Activated naive CD8-positive, alpha-beta T cell (primary cell): ENCODE measurements around the gene PYGB.

Source experiments
- H3K27ac Mint-ChIP-seq: one replicate; pipeline ENCODE4 v1.8.0; 2021; ENCODE audit warnings: mixed read lengths
- H3K27me3 Mint-ChIP-seq: one replicate; pipeline ENCODE4 v1.8.0; 2021; ENCODE audit warnings: mixed read lengths
- H3K36me3 Mint-ChIP-seq: one replicate; pipeline ENCODE4 v1.8.0; 2021; ENCODE audit warnings: mixed read lengths
- H3K4me1 Mint-ChIP-seq: one replicate; pipeline ENCODE4 v1.8.0; 2021; ENCODE audit warnings: low read depth, mixed read lengths
- H3K4me3 Mint-ChIP-seq: one replicate; pipeline ENCODE4 v1.8.0; 2021; ENCODE audit warnings: mild to moderate bottlenecking, mixed read lengths
- H3K9me3 Mint-ChIP-seq: one replicate; pipeline ENCODE4 v1.8.0; 2021; ENCODE audit warnings: low read depth, mixed read lengths

The PYGB gene

DNA sequence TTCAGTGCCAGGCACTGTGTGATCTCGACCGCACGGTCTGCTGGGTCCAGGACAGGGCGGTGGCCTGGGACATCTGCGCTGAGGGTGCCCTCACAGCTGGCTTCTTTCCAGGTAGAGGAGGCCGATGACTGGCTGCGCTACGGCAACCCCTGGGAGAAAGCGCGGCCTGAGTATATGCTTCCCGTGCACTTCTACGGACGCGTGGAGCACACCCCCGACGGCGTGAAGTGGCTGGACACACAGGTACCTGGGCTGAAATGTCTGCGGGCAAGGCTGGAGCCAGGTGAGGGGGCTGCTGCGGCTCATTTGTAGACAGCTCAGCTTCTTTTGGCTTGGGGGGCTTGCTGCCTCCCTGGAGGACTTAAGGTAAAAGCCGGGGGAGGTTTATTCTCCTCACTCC, 26.6 kb downstream of the PYGB start:
- Mint-ChIP-seq H3K36me3 (peaks cover 3% of the 10 kb centered on the region), H3K9me3 (no peaks in the 10 kb centered on the region), H3K27ac (no peak overlapping the region), H3K27me3 (no peaks in the 10 kb centered on the region), H3K4me3 (no peak overlapping the region), H3K4me1 (no peaks in the 10 kb centered on the region)

DNA sequence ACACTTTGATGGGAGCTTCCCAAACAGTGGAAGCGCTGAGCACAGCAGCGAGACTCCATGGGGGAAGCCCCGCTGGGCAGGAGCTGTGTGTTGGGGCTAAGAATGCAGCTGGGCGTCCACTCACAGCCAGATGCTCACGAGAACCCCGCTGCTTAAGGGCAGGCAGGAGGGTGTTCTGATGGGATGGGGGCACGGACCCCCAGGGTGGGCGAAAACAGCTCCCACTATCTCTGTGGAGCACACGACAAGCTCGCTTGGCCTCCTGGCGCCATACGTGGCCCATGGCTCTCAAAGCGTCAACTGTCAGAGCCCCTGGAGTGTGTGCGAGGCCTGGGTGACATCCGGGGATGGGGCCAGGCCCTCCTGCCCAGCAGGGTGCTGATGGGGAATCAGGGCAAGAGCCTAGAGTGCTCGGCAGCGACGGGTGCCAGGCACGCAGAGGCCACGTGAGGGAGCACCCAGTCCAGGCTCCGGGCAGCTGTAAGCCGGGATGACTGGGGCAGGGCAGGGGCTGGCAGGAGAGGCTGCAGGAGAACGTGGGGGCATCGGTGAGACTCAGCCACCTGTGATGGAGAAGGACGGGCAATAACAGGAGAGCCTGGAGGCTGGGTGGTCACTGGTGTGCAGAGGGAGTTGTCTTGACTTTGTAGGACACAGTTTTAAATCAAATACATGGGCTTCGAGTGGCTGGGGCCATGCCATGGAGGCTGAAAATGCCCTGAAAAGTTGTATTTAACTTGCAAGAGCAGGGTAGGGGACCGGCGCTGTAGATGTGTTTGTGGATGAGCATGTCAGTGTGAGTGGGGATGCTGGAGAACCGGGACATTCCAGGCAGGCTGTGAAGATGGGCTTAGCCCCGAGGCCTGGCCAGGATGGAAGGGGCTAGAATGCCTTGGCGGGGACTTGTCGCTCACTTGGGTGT, 27.3 kb downstream of the PYGB start:
- H3K27ac Mint-ChIP-seq: no peak overlapping the region
- no peak overlapping the region for H3K4me3 Mint-ChIP-seq
- no peaks in the 10 kb centered on the region for H3K36me3 Mint-ChIP-seq
- H3K4me1 Mint-ChIP-seq: no peaks in the 10 kb centered on the region
- H3K9me3 Mint-ChIP-seq: no peaks in the 10 kb centered on the region
- H3K27me3 Mint-ChIP-seq: no peaks in the 10 kb centered on the region

DNA sequence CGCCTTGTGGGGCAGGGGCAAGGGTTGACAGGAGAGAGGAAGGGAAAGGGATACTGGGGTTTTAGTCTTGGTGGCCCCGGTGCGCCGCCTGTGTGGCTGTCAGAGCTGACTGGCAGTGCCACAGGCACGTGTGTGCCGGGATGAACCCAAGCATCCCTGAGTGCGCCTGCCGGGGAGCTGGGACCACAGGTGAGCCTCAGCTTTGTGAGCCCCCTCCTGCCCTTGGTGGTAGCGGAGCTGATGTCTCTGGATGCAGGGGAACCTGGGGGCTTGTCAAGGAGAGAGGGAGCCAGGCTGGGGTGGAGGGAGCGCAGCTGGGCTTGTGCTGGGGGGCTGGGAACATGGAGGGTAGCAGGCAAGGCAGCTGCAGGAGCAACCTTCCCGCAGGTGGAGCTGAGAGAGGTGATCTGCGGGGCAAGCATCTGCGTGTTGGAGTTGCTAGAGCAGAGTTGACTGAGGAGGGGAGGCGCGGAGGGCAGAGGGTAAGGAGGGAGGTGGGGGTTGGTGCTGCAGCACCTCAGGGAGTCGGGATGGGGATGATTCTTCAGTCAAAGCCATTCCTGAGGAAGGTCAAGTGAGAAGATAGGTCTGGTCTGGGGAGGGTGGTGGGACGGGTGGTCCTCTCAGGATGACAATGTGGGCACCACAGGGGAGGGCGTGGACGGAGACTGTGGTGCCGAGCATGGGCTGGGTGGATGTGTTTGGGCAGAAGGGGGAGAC, 28.1 kb downstream of the PYGB start:
- H3K9me3 Mint-ChIP-seq: no peaks in the 10 kb centered on the region
- H3K27me3 Mint-ChIP-seq: no peaks in the 10 kb centered on the region
- H3K36me3 Mint-ChIP-seq: no peaks in the 10 kb centered on the region
- H3K4me3 Mint-ChIP-seq: no peak overlapping the region
- no peaks in the 10 kb centered on the region for H3K4me1 Mint-ChIP-seq
- H3K27ac Mint-ChIP-seq: no peak overlapping the region

DNA sequence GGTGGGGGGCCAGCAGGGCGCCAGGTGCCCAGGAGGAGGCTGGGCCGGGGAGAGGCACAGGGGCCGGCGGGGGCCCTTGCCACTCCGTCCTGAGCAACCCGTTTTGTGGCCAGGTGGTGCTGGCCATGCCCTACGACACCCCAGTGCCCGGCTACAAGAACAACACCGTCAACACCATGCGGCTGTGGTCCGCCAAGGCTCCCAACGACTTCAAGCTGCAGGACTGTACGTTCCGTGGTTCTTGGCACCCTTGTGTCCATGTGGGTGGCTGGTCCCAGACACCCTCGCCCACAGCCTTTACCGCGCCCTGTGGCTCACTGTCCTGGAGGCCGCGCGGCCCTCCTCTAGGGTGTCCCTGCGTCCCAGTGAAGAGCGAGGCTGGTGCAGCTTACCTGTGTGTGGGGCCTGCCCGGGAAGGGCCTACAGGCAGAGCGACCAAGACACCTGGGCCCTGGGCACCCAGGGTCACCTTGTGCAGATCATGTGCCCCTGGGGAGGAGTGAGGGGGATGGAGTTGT, 28.7 kb downstream of the PYGB start:
- H3K27me3 Mint-ChIP-seq: no peaks in the 10 kb centered on the region
- H3K4me3 Mint-ChIP-seq: no peak overlapping the region
- peaks cover under 1% of the 10 kb centered on the region for H3K4me1 Mint-ChIP-seq
- H3K27ac Mint-ChIP-seq: no peak overlapping the region
- no peaks in the 10 kb centered on the region for H3K36me3 Mint-ChIP-seq
- H3K9me3 Mint-ChIP-seq: no peaks in the 10 kb centered on the region

DNA sequence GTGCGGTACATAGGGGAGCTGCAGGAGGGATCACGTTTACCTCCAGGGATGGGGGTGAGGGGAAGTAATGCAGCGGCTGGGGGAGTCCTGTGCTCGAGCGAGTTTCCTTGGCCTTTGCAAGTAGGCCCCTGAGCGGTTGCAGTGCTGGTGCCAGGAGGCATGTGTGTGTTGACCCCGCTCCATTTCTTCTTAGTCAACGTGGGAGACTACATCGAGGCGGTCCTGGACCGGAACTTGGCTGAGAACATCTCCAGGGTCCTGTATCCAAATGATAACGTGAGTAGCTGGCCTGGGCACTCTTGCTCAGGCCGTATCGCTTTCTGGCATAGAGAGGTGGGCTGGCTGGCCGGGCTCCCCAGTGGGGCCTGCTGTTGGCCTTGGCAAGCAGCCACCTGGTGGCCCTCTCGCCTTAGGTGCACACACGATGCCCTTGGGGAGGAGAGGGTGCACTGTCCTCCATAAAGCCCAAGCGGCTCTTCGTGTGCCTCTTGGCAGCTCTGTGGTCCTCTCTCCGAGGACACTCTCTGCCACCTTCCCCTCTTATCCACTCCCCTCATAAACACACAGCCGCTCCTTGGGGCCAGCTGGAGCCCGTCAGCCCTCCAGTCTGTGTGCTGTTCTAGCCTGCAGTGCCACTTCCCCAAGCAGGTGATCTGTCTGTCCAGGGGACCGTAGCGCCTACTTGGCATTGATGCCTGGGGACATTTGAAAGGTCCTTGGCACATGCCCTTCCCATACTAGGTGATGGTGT, 29.3 kb downstream of the PYGB start:
- Mint-ChIP-seq H3K9me3 (no peaks in the 10 kb centered on the region), H3K36me3 (no peaks in the 10 kb centered on the region), H3K4me3 (no peak overlapping the region), H3K4me1 (peaks cover 1% of the 10 kb centered on the region), H3K27me3 (no peaks in the 10 kb centered on the region), H3K27ac (no peak overlapping the region)

DNA sequence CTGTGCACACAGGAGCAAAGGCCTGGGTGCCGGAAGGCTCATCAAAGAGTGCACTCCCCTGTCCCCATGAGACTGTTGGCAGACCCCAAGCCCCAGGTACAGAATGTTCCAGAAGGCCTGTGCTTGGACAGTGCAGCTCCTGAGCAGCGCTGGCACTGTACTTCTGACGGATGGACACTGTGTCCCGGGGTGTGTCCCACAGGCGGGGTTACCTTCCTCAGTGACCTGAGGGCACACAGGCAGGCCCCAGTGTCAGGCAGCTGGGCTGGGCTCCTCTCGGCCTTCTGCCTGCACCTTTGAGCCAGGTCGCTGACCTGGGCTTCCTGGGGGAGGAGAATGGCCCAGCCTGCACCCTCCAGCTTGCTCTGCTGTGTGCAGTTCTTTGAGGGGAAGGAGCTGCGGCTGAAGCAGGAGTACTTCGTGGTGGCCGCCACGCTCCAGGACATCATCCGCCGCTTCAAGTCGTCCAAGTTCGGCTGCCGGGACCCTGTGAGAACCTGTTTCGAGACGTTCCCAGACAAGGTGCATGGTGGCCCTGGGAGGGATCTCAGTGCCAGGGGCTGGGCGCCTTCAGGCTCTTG, 30.1 kb downstream of the PYGB start:
- Mint-ChIP-seq H3K36me3 (no peaks in the 10 kb centered on the region), H3K9me3 (no peaks in the 10 kb centered on the region), H3K27ac (no peak overlapping the region), H3K4me3 (no peak overlapping the region), H3K27me3 (no peaks in the 10 kb centered on the region), H3K4me1 (peaks cover 5% of the 10 kb centered on the region)

DNA sequence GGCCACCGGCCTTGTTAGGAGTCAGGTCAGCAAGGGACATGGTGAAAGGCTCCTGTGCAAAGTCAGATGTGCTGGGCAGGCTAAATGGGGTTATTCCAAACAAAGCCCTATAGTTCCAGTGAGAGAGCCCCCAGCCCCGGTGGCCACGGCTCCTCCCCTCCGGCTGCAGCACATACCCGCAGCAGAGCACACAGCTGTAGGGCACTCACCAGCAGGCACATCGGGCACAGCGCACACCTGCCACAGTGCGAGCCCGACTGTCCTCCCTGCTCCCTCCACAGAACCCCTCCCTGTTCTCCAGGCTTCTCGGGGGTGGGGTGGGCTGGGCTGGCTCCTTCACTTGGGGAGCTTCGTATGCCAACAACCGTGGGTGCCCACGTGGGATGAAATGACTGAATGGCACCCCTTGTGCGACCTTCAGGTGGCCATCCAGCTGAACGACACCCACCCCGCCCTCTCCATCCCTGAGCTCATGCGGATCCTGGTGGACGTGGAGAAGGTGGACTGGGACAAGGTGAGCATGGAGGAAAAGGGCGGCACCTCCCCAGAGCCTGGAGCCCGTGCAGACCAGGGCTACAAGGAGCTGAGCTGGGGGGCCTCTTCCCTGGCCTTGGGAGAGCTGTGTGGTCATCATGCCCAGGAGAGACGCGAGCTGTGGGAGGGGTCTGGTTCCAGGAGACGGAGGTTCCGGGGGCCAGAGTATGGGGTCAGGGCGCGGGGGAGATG, 30.9 kb downstream of the PYGB start:
- Mint-ChIP-seq H3K36me3 (no peaks in the 10 kb centered on the region), H3K4me3 (no peak overlapping the region), H3K27me3 (no peaks in the 10 kb centered on the region), H3K4me1 (peaks cover 5% of the 10 kb centered on the region), H3K27ac (no peak overlapping the region), H3K9me3 (no peaks in the 10 kb centered on the region)

DNA sequence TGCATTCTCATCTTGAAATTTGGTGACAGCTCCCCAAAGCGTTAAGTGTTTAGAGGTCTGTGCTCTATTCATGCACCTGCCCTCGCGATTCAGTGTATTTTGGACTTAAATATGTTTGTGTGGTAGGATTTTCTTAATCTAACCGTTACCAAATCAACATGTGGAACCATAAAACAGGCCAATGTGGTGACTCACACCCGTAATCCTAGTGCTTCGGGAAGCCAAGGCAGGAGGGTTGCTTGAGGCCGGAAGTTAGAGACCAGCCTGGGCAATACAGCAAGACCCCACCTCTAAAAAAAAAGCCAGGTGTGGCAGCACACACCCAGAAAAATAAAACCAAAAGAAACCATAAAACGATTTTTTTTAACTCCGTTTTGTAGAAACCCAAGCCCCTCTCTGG, 31.5 kb downstream of the PYGB start:
- H3K27ac Mint-ChIP-seq: no peak overlapping the region

DNA sequence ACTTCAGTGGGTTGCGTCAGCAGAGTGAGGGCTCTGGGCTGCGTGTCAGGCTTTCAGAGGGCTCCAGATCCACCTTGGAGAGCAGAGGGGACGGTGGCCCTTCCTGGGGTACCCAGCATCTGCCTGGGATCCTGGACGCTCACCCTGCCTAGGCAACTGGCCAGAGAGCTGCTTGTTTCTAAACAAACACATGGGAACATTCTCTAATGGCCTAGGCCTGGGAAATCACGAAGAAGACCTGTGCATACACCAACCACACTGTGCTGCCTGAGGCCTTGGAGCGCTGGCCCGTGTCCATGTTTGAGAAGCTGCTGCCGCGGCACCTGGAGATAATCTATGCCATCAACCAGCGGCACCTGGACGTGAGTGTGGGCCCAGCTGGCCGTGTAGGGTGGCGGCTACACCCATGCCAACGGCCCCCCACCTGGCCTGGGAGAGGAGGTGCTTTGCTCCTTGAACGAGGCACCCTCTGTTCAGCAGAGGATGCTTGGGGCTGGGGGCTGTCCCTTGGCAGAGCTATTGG, 32.2 kb downstream of the PYGB start:
- no peaks in the 10 kb centered on the region for H3K9me3 Mint-ChIP-seq
- peaks cover 5% of the 10 kb centered on the region for H3K4me1 Mint-ChIP-seq
- no peak overlapping the region for H3K27ac Mint-ChIP-seq
- H3K4me3 Mint-ChIP-seq: no peak overlapping the region
- H3K27me3 Mint-ChIP-seq: no peaks in the 10 kb centered on the region
- H3K36me3 Mint-ChIP-seq: no peaks in the 10 kb centered on the region

More for the DNA sequence above, 31.5 kb downstream of the PYGB start:
- Mint-ChIP-seq H3K4me3 (no peak overlapping the region), H3K36me3 (no peaks in the 10 kb centered on the region), H3K4me1 (peaks cover 5% of the 10 kb centered on the region), H3K27me3 (no peaks in the 10 kb centered on the region), H3K9me3 (no peaks in the 10 kb centered on the region)

DNA sequence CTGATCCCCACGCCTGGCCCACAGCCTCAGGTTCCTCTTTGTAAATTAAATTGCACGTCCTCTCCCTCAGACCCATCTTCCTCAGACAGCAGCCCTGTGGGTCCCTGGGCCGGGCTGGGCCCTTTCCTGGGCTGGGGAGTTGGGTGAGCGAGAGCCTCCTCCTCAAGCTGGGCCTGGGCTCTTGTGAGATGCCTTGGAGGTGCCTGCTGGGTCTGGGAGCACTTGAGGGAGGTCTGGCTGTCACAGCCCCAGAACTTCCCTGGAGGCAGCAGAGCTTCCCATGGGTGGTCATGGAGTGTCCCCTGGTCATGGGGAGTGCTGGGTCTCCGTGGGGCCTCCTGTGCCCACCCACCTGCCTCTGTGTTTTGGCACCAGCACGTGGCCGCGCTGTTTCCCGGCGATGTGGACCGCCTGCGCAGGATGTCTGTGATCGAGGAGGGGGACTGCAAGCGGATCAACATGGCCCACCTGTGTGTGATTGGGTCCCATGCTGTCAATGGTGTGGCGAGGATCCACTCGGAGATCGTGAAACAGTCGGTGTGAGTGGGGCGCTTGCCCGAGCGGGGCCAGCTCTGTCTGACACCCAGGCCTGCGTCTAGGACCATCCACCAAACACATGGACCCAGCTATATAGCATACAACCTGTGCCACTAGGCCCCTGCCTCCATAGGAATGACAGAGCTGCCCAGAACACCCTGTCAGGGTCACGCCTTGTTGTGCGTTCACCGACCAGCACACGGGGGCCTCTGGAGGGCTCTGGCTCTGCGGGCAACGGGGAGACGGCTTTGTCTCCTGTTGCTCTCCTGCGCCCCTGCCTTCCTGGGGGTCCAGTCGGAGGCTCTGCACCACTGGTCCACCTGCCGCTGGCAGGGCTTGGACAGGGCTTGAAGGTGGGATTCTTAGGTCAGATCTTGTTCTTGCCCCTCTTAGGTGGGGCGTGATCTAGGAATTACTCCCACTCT, 33.0 kb downstream of the PYGB start:
- H3K9me3 Mint-ChIP-seq: no peaks in the 10 kb centered on the region
- H3K4me3 Mint-ChIP-seq: no peak overlapping the region
- H3K27ac Mint-ChIP-seq: no peak overlapping the region
- H3K27me3 Mint-ChIP-seq: no peaks in the 10 kb centered on the region
- peaks cover 4% of the 10 kb centered on the region for H3K36me3 Mint-ChIP-seq
- H3K4me1 Mint-ChIP-seq: peaks cover 5% of the 10 kb centered on the region

DNA sequence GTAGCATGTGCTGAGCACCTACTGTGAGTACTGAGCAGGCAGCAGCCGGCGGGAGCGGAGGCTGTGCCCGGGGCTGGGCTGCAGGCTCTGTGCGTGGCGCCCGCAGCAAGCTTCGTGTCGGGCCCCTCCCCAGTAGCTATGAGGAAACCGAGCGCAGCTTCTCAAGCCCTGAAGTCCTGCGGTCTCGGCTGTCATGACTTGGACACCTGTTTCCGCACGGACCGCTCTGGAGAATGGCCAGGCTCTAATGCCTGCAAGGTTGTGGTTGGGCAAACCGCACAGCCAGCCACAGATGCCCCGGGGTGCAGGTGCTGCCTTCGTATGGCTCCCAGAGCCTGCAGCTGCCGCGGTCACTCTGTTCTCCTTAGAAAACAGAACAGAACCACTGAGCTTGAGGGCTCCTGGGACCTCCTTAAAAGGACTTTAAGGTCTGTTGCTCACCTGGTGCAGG, 33.7 kb downstream of the PYGB start:
- no peaks in the 10 kb centered on the region for H3K9me3 Mint-ChIP-seq
- H3K4me3 Mint-ChIP-seq: no peak overlapping the region
- H3K27me3 Mint-ChIP-seq: no peaks in the 10 kb centered on the region
- H3K36me3 Mint-ChIP-seq: peaks cover 4% of the 10 kb centered on the region
- no peak overlapping the region for H3K27ac Mint-ChIP-seq
- H3K4me1 Mint-ChIP-seq: peaks cover 5% of the 10 kb centered on the region

DNA sequence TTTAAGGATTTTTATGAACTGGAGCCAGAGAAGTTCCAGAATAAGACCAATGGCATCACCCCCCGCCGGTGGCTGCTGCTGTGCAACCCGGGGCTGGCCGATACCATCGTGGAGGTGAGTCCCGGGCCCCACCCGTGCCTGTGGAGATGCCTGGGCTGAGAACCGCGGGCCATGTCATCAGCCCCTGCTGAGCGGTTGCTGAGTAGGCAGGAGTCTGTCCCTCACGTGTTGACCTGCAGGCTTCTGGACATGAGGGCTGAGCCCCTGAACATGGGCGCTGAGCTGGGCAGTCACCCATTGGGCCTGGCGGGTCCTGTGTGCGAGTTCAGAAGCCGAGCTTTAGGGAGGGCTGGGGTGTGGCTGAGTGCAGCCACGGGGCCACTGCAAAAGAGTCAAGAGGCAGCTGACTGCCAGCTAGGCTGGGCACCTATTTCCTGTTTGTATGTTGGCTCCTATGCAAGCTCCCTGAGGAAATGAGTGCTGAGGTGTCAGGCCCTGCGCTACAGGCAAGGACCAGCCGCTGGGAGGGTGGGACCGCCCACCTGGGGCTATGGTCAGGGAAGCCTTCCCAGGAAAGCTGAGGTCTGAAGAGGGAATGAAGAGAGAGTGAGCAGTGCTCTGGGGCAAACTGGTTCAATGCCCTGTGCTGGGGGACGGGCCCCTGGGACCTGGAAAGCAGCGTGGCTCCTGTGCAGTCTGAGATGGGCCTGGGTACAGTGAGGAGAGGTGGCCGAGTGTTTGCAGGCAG, 34.3 kb downstream of the PYGB start:
- Mint-ChIP-seq H3K27ac (peak overlapping the region; percentile 75), H3K27me3 (no peaks in the 10 kb centered on the region), H3K36me3 (peaks cover 4% of the 10 kb centered on the region), H3K4me3 (no peak overlapping the region), H3K4me1 (peaks cover 5% of the 10 kb centered on the region), H3K9me3 (no peaks in the 10 kb centered on the region)
